ENCODE data around the gene MED22.
"Not testable (repeated sequence)": the region's sequence is repeated elsewhere in the genome, so short reads cannot be mapped to it uniquely, and the experiment has no call there.

MED22 gene

GRCh38 chr9:133303266-133304157, 44.4 kb downstream of the MED22 start:
- no peak for DNase-seq

- DNase-seq: no peak
Observed at GRCh38 chr9:133301253-133302230, 46.4 kb downstream of the MED22 start.

- not testable (repeated sequence) for DNase-seq
Observed at GRCh38 chr9:133299996-133300395, 47.9 kb downstream of the MED22 start.

DNA sequence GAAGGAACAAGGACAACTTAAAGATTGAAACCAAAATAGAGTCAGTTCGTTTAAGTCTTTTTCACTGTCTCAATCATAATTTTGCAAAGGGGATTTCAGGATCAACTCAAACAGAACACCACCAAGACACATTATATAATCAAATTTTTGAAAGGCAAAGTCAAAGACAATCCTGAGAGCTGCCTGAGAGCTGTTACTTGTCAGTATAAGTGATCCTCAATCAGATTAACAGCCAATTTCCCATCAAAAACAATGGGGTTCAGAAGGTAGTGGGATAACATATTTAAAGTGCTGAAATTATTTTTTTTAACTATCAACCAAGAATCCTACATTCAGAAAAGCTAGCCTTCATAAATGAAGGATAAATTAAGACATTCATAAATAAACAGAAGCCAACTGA, 53.7 kb downstream of the MED22 start:
- DNase-seq: no peak

DNA sequence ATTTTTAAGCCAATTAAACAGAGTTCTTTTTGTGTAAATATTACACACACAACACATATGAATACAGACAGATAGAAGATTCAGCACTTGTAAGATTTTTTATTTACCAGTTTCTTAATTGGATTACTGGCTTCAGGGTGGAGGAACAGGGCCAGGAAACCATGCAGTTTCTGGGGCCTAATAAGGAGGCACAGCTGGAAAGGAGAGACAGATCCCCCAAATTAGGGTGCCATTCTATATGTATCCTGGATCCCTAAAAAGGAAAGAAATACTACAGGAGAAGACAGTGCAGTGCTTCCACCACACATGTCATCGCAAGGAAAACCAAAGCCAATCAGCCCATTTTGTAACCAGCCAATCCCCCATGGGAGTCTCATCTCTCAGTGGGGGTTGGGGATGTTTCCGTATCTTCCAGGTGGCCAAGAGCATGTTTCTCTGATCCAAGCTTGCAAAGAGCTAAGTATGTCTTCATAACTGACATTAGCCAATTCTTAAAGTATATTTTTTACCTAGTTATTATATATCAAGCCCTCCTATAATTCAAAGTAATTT, 57.1 kb downstream of the MED22 start:
- DNase-seq: no peak
